GM12865 (cell line): ENCODE measurements around the gene SLC25A42.

Source experiments
- DNase-seq: peaks from one replicate; pipeline ENCODE4 v3.0.0; 2010; ENCODE audit warnings: low read depth
- H3K4me3 ChIP-seq: 2 replicates; pipeline ENCODE4 v1.5.1; 2011; ENCODE audit warnings: mild to moderate bottlenecking, low read depth, low read length, control low read depth
- CTCF ChIP-seq: IDR thresholded peaks from 2 replicates; pipeline ENCODE4 v1.5.1; 2011; ENCODE audit warnings: low read length, control low read depth, low read depth, inconsistent platforms; ENCODE audit not compliant: insufficient read depth; ENCODE audit errors: missing control alignments

Gene SLC25A42

GRCh38 chr19:19068659-19069654 lies 5.2 kb downstream of the SLC25A42 start:
- peak; percentile 71 for DNase-seq

GRCh38 chr19:19071897-19072296 lies 8.1 kb downstream of the SLC25A42 start:
- no peak for TF ChIP-seq CTCF
- no peak for DNase-seq
- H3K4me3 ChIP-seq, result no peak overlapping the region

More at GRCh38 chr19:19068659-19069654, 5.2 kb downstream of the SLC25A42 start:
- no peak for TF ChIP-seq CTCF
- H3K4me3 ChIP-seq, result peak overlapping the region; percentile 25

- no peak for TF ChIP-seq CTCF
- DNase-seq, result no peak
- no peak overlapping the region for H3K4me3 ChIP-seq
Observed at GRCh38 chr19:19074196-19074882, 10.5 kb downstream of the SLC25A42 start.

- DNase-seq, result no peak
- TF ChIP-seq CTCF, result no peak
- H3K4me3 ChIP-seq, result no peak overlapping the region
Observed at GRCh38 chr19:19075126-19075525, 11.3 kb downstream of the SLC25A42 start.

- no peak for DNase-seq
- no peak for TF ChIP-seq CTCF
- H3K4me3 ChIP-seq, result no peak overlapping the region
Observed at GRCh38 chr19:19076476-19076875, 12.7 kb downstream of the SLC25A42 start.

- no peak for DNase-seq
Observed at GRCh38 chr19:19077103-19077502, 13.3 kb downstream of the SLC25A42 start.

More at GRCh38 chr19:19077103-19077502, 13.3 kb downstream of the SLC25A42 start:
- H3K4me3 ChIP-seq, result no peak overlapping the region
- no peak for TF ChIP-seq CTCF
